SK-MEL-5 (cell line): Measurements from ENCODE around the gene C16orf46. TPM values are rescaled to one million over a fixed set of nuclear protein-coding genes. Genes with fewer than 3 reads are reported as not detected.
"Not testable (repeated sequence)": the region's sequence is repeated elsewhere in the genome, so short reads cannot be mapped to it uniquely, and the experiment has no call there.

Experiments
- DNase-seq: peaks from one replicate; pipeline ENCODE4 v3.0.0-alpha.2; 2016; ENCODE audit warnings: low read depth, low spot score
- in situ Hi-C: cut with HindIII; loops from 2 replicates; pipeline ENCODE4 v1.10.0; 2016; ENCODE audit warnings: low sequenced_read_pairs, high pct_unique_total_duplicates, low pct_unique_long_range_greater_than_20kb
- polyA plus RNA-seq, 2 experiments: library from polyadenylated mRNA; depleted of rRNA; stranded (reverse); fragments of >200 nt; gene quantifications; 2 replicates each; pipeline ENCODE4 v1.2.3, GENCODE V29; 2015
- total RNA-seq: library from RNA; depleted of rRNA; stranded (reverse); fragments of >200 nt; shearing (Covaris generic); gene quantifications from 2 replicates; pipeline ENCODE4 v1.2.3, GENCODE V29; 2014; rRNA removed

C16orf46 gene, protein sequence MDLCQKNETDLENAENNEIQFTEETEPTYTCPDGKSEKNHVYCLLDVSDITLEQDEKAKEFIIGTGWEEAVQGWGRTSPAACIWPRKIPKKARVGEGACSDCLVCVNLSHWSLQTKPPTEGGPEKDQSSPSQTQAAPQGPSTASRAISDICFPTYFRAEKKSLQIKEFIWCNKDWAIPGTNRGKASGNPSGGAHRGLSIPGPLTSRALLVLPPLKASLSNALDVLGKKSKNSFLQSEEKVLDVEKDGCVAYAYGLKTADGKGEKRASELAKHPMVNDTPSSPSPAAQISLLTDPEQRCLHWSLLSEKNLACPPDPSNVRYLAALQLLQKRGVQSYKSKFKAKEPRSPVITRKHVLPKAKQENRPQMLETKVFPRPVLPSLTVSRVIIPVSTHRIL
- total RNA-seq, result 0.11 and 0.82 TPM in 2 replicates
- polyA plus RNA-seq (2015; cell fraction: cytosol; rRNA removed), result 0.10 and 0.34 TPM in 2 replicates
- polyA plus RNA-seq (2015; cell fraction: nucleus; rRNA removed), result 0.68 and 2.0 TPM in 2 replicates

DNA sequence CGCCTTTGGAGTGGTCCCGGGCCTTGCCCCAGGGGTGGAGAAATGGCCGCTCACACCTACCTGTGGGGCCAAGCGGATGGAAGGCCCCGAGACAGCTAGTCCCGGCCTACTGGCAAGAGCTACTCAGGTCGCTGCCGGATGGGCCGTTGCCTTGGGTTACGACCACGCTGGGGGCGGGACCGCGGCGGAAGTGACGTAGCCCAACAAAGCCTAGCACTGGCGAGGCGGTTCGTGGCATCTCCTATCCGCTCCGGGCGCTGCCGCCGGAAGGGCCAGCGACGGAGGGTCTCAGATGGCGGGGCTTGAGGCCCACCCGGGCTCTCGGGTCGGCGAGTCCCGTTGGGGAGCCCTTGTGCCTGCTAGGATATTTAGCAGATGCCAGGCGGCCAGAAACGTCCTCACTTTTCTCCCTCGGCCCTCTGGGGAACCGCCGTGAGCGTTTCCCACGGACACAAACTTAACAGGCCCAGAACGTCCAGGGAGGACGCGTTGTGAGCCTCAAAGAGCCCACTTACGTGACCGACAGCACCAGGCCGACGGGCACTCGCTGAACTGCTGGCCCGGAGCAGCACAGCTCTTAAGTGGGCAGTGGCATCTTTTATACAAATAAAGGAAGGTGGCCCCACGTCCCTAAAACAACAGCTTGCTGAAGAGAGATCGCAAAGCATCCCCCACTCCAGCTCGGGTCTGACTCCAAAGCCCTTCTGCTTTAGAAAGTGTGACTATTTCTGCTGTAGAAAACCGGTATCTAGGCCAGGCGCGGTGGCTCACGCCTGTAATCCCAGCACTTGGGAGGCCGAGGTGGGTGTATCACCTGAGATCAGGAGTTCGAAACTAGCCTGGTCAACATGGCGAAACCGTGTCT is at the start of gene C16orf46:
Gene C16orf46 (minus strand): TSS at position 163 of the 865 bp plus-strand sequence. CDS start 13,283 bp downstream, outside the sequence.
- DNase-seq, result peak; percentile 92
- in situ Hi-C loops, result no loop called here

DNA sequence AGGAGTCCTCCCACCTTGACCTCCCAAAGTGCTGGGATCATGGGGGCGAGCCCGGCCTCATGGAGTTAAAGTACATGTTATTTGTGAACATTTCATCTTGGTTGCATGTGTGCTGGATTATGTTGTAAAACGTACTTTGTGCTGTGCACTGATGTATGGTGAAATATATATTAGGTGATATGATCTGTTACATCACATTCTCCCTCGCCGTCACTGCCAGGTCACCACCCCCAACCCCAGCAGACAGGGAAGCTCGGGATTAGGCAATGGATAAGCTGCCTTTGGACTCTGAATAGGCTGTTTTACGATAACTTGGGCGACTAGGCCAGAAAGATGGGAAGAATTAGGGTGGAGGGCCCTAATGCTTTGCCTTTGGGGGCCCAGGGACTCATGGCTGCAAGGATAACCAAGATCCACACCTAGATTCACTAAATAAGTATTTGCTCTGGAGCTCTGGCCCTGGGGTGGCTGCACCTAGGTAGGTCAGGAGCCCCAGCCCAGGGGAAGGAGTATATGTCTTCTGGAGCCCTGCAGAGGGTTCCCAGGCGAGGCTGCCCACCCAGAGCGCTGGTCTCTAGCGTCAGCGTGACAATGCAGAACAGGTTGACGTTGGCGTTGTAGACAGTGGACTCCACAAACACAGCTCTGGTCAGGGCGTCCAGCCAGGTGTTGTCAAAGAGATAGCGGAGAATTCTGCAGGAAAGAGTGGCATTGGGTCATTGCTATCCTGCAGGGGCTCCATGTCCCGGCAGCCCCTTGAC is 46.2 kb upstream of the C16orf46 start:
- in situ Hi-C loops, result no loop called here
- DNase-seq, result no peak

DNA sequence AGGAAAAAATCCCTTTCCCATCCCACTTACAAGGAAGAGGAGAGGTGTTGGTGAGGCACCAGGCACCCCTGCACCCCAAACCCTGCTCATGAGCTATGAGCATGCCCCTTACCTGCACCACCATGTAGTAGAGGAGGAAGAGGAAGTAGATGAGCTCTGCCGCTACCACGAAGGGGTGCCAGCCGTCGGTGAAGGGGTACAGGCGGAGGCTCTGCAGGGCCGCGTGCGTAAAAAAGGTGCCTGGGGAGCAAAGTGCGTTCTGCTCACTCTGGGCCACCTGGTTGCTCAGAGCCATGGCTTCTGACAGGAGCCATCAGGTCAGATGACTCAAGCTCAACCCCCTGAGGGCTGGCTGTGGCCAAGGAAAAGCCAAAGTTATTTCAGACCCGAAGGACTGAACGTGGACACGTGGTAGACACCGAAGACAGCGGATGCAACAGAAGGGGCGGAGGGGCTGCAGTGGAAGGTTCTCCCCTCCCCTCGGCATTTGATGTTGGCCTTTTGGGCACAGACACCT is 44.5 kb upstream of the C16orf46 start:
- no peak for DNase-seq
- in situ Hi-C loops, result no loop called here

DNA sequence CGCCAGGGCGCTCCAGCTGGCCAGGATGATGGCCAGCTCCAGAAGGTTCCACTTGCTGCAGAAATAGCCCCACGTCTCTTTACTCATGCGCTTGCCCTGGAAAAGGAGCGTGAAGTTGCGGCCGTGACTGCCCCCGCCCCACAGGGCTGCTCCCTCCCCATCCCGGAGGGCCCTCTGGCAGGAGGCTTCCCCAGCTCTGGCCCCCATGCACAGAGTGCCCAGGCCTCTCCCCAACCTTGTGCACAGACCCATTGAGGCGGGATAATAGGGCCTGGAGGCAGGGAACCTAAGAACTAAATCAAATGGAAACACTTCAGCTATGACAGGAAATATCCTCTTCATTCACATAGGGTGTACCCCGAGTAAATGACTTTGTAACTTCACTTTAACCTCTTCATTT is 40.4 kb upstream of the C16orf46 start:
- in situ Hi-C loops, result no loop called here
- DNase-seq, result no peak

DNA sequence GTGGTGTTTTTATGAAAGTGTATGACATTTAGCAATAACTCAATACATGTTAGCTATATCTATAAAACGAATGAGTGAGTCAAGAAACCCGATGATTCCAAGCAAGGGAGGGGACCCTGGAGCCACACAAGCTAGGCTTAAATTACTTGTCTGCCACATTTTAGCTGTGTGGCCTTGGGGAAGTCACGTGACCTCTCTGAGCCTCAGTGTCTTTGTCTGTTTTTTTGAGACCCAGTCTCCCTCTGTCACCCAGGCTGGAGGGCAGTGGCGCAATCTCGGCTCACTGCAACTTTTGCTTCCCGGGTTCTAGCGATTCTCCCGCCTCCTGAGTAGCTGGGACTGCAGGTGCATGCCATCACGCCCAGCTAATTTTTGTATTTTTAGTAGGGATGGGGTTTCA is 39.2 kb upstream of the C16orf46 start:
- DNase-seq, result no peak
- in situ Hi-C loops, result no loop called here

DNA sequence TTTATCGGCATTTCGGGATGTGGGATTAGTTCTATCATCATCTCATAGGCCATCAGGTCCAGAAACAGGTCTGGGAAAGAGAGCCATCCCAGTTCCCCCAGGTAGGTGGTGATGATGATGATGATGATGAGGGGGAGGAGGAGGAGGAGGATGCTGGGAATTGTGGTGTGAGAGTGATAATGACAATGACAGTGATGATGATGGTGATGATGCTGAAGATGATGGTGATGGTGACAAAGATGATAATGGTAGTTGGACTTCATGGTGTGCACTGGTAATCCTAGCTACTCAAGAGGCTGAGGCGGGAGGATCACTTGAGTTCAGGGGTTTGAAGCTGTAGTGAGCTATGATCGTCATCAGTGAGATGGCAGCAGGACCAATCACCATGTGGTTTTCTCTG is 35.4 kb upstream of the C16orf46 start:
- DNase-seq, result no peak
- in situ Hi-C loops, result no loop called here

DNA sequence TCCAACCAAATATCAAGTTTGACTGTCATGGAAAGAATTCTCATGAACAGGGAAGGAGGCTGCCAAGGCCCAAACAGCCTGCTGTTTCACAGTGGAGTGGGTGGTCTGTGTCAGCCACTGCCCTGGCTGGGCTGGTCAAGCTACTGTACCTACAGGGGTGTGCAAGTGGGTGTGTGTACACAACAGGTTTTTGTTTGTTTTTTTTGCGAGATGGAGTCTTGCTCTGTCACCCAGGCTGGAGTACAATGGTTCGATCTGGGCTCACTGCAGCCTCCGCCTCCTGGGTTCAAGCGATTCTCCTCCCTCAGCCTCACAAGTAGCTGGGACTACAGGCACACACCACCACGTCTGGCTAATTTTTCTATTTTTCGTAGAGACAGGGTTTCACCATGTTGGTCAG is 32.2 kb upstream of the C16orf46 start:
- DNase-seq, in situ Hi-C loops: not testable (repeated sequence)

DNA sequence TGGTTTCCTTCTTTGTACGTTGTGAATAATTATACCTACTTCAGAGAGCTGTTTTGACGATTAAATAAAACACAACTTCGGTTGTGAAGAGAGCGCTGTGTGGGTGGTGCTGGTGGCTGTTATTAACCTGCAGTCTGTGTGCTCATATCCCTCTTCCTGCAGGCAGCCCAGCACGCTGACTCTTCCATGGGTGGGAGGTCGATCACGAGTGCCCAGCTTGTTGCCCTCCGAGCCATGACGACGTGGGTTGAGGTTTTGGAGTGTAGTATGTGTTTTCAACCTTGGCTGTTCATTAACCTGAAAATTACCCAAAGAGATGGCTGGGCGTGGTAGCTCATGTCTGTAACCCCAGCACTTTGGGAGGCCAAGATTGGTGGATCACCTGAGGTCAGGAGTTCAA is 30.5 kb upstream of the C16orf46 start:
- in situ Hi-C loops, result no loop called here
- DNase-seq, result no peak

DNA sequence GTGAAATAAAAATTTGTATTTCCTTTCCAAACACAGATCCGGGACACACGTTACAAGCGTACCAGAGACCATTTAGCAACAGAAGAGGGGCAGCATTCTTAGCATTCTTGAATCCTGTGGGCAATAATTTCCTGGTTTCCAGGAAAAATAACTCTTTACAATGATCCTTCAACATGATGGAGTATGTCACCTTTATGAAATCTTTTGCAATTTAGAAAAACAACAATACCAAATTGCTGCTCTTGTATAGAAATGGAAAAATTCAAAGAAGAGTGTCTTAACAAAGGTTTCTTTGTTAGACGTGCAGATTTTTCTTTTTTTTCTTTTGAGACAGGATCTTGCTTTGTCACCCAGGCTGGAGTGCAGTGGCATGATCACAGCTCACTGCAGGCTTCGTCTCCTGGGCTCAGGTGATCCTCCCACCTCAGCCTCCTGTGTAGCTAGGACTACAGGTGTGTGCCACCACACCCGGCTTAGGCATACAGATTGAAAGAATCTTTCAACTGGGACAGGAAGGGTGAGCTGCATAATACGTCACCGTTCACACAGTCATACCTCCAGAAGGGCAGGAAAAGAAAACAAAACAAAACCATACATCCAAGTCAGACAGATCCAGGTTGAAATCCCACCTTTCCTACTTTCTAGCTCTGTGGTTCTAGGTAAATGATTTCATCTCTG is 29.9 kb upstream of the C16orf46 start:
- in situ Hi-C loops, result no loop called here
- DNase-seq, result peak; percentile 36

DNA sequence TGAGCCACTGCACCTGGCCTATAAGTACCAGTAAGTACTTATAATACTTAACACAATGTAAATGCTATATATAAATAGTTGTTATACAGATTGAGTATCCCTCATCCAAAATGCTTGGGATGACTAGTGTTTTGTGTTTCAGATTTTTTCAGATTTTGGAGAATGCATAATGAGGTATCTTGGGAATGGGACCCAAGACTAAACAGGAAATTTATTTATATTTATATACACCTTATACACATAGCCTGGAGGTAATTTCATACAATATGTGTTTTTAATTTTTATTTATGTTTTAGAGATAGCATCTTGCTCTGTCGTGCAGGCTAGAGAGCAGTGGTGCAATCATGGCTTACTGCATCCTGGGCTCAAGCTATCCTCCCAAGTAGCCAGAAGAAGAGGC is 28.9 kb upstream of the C16orf46 start:
- no peak for DNase-seq

DNA sequence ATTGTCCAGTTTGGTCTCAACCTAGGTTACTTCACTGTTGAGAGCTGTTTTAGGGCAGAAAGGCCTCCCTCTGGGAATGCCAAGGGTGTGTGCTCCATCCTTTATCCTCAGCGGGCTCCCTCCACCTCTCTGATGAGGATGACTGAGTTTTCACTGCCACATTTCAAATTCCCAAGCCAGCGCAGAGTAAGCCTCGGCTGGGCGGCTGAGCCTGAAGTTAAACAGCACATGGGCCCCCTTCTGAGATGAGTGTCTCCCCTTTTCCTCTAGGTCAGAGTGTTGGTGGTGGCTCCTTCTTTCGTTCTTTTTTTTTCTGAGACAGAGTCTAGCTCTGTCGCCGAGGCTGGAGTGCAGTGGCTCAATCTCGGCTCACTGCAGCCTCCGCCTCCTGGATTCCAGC is 24.7 kb upstream of the C16orf46 start:
- DNase-seq, result no peak
- in situ Hi-C loops, result no loop called here

More for the DNA sequence above, 28.9 kb upstream of the C16orf46 start:
- in situ Hi-C loops, result no loop called here

DNA sequence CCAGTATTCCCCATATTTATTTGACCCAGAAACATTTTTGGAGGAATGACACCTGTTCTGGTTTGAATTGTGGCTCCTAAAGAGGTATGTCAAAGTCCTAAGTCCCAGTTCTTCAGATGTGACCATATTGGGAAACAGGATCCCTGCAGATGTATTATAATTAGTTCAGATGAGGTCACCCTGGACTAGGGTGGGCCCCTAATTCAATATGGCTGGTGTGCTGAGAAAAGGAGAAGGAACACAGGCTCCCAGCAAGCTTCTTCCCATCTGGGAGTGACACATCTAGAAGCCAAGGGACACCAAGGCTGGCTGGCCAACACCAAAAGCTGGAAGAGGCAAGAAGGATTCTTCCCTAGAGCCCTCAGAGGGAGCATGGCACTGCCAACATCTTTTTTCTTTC is 22.9 kb upstream of the C16orf46 start:
- no peak for DNase-seq
- in situ Hi-C loops, result no loop called here

DNA sequence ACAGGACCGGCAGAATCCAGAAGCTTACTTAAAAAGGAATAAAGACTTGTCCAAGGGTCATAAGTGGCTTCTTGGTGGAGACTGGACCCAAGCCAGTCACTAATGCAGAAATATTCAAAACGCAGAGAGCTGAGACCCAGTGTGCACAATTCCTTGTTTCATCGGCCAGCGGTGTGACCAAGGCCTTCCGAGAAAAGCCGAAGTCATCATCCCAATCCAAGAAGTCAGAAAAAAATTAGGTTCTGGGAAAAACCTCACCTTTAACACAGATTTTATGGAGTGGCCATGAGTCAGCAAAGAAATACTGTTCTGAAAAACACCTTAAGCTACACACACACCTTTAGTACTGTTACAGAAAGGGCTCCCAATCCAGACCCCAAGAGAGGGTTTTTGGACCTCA is 20.2 kb upstream of the C16orf46 start:
- in situ Hi-C loops, result no loop called here
- no peak for DNase-seq

DNA sequence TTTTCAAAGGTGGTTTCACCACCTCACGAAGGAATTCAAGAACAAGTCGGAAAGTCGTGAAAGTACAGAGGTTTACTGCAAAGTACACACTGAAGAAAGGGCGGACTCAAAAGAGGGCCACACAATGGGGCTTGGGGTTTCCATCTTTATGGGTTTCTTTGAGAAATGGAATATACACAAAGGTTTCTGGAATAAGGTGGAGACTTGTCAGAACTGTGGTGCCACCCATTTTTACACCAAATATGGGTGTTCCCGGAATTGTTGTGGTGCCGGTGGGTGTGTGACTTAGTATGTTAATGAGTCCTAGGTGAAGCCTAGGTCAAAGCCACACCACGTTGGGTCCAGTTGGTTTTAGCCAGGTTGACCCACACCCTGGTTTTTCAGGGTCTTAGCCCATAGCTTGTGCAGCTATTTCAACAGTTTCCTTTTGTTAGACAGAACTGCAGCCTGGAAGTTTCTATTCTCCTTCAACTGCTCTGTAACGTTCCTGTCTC is 19.7 kb upstream of the C16orf46 start:
- in situ Hi-C loops, result no loop called here

DNA sequence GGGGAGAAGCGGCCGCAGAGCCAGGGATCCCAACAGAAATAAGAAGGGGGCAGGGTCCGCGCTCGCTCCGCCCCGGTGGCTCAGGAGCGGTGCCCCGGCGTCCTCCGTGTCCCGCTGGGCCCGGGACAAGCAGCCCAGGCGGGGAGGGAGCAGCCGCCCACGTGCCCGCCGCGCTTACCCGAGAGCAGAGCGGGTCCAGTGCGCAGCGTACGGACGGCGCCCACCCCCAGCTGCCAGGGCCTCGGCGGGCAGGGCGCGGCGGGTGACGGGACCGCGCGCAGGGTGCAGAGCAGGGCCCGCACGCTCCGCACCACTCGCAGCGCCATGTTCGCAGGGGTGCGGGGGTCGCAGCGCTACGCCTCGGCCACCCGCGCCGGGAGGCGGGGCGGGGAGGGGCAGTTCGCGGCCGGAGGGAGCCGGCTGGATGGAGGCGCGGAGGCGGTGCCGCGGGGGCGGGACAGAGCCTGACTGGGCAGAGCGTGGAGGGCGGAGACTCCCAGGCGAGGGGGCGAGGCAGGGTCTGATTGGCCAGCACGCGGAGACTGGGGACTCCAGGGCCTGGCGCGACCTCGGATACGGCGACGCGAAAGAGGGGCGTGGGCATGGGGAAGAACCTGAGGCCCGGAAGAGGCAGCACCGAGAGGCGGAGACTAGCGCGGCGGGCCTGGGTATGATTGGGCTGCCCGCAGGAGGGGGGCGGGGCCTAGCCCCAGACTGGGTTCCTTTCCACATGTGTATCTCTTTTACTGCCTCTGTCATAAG is 19.1 kb upstream of the C16orf46 start, which contains the start of gene GCSH:
Gene GCSH (minus strand): TSS at position 443 of the 762 bp plus-strand sequence. CDS start 117 bp downstream, at position 326.
- in situ Hi-C loops, result no loop called here
- peak; percentile 97 for DNase-seq

More for the DNA sequence above, 19.7 kb upstream of the C16orf46 start:
- no peak for DNase-seq

DNA sequence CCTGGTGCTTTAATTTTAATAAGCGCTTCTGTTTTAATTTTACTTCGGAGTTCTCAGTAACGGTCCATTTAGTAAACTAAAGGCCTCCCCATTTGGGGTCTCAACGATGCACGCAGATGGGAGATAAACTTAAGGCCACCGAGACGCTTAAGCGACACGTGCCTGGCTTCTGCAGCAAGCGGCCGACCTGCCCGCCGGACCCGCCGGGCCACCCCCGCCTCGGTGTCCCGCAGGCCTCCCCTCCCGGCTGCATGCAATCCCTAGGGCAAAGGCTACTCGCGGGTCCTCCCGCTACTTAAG is 18.6 kb upstream of the C16orf46 start:
- no peak for DNase-seq
- in situ Hi-C loops, result no loop called here
